Umbilical cord (tissue), 2 donors: Measurements from ENCODE around the gene GTF2IRD1. TPM values are rescaled to one million over a fixed set of nuclear protein-coding genes. Genes with fewer than 3 reads are reported as not detected.
"Not testable (repeated sequence)": the region's sequence is repeated elsewhere in the genome, so short reads cannot be mapped to it uniquely, and the experiment has no call there.

Source experiments
- DNase-seq: peaks from one replicate; pipeline ENCODE4 v3.0.0-alpha.2; 2015; ENCODE audit warnings: low spot score
- total RNA-seq: library from RNA; depleted of rRNA; stranded (reverse); fragments of >200 nt; gene quantifications from one replicate; pipeline ENCODE4 v1.2.3, GENCODE V29; 2014; ENCODE audit warnings: low replicate concordance; ENCODE audit not compliant: insufficient read depth

Gene GTF2IRD1
- total RNA-seq, 1 donor from 2014 or later, result 8.9 TPM

GRCh38 chr7:74489997-74490945 lies 36.6 kb downstream of the GTF2IRD1 start:
- DNase-seq, result no peak

- DNase-seq, result not testable (repeated sequence)
Observed at GRCh38 chr7:74491490-74491889, 37.8 kb downstream of the GTF2IRD1 start.

GRCh38 chr7:74493295-74493694 lies 39.6 kb downstream of the GTF2IRD1 start:
- DNase-seq, result no peak

GRCh38 chr7:74494076-74494548 lies 40.4 kb downstream of the GTF2IRD1 start:
- DNase-seq, result no peak

DNA sequence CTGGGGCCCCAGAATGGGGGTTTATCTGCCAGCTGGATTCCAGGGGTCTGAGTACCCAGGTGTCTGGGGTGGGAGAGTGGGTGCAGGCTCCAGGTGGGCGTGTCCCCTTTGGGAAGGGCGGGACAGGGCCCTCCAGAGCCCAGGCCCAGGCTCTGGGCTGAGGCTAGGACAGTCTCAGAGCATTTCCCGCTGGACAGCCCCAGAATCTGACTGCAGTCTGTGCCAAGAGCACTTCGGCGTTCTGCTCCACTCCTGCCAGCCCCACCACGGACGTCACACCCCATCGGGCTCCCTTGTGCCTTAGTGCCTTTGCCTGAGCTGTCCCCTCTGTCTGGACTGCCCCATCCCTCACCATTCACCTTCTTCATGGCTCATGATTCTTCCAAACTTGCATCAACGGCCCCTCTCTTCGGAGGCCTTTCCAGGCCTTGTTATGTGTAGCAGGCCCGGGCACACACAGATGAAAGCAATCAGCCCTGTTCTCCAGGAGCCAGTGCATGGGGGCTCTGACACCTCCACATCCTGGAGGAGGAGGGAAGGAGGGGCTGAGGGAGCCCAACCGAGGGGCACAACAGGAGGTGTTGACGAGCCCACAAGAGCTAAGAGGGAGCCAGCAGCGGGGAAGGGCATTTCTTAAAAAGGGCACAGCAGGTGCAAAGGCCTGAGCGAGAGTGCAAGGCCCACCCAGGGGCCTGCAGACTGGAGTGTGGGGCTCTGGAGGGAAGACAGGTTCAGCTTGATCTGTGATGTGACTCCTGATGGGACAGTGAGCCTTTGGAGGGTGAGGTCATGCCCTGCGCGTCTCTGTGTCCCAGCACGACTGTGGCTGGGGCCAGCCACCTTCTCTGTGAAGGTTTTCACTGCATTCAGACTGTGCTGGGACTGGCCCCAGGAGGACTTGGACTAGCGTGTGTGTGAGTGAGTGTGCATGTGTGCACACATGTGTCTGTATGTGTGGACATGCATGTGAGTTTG lies 41.7 kb downstream of the GTF2IRD1 start:
- DNase-seq, result no peak

DNA sequence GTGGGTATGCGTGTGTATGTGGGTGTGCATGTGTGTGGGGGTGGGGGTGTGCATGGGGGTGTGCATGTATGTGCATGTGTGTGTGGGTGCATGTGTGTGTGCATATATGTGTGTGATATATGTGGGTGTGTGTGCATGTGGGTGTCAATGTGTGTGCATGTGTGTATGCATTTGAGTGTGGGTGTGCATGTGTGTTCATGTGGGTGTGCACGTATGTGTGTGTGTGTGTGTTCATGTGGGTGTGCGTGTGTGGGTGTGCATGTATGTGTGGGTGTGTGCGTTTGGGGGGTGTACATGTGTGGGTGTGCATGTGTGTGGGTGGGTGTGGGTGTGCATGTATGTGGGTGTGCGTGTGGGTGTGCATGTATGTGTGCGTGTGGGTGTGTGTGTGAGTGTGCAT lies 42.6 kb downstream of the GTF2IRD1 start:
- no peak for DNase-seq

GRCh38 chr7:74496773-74497172 lies 43.1 kb downstream of the GTF2IRD1 start:
- not testable (repeated sequence) for DNase-seq

DNA sequence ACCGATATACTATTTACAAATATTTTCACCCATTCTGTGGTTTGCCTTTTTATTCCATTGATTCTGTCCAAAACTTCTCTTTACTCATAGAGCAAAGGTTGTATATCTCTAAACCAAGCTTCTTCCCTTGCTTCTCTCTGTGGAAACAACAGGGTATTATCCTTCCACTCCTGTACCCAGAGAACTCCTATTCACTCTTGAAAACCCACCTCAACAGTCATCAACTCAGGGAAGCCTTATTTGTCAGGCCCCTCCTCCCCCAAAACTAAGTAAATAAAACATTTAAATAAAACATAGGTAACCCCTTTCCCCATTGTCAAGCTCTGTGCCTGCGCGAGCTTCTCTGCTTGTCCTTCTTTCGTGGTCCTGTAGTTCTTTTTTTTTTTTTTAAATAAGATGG lies 44.6 kb downstream of the GTF2IRD1 start:
- no peak for DNase-seq

DNA sequence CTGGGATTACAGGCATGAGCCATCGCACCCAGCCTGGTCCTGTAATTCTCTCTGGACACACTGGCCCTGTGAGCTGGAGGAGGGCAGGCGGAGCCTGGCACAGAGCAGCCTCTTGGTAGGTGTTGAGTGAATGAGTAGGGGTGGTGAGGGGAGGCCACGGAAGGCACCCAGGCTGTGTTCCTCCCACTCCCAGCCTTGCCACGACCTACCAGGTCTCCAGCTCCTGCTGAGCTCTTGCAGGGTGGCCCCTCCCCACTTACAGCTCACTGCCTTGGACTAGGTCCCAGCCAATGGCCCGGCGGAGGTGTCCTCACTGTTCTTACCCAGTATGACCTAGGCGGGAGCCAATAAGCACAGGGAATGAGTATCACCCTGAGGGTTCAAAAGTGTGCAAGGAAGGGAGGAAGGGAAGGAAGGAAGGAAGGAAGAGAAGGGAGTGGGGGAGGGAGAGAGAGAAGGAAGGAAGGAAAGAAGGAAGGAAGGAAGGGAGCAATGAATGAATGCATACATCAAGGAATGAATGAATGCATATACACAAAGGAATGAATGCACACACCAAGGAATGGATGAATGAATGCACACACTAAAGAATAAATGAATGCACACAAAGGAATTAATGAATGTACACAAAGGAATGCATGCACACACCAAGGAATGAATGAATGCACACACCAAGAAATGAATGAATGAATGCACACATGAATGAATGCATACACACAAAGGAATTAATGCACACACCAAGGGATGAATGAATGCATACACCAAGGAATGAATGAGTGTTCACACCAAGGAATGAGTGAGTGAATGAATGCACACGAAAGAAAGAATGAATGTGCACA lies 45.5 kb downstream of the GTF2IRD1 start:
- no peak for DNase-seq

GRCh38 chr7:74499835-74500388 lies 46.2 kb downstream of the GTF2IRD1 start:
- no peak for DNase-seq

DNA sequence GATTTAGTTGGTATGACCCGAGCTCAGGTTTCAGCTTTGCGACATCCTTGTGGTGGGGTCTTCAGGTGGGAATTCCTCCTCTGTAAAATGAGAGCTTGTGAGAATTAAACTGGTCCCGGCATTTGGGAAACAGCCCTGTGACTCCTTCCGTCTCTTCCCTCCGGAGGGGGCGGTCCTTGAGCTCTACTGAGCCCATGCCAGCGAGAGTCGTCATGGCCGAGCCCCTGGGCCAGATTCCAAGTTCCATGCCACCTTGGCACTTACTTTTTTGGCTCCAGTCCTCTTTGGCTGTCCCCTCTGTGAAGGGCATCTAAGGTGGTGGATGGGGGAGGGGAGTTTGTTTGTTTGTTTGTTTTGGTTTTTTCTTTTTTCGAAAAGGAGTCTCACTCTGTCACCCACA lies 47.6 kb downstream of the GTF2IRD1 start:
- no peak for DNase-seq

- DNase-seq, result no peak
Observed at GRCh38 chr7:74502216-74502891, 48.6 kb downstream of the GTF2IRD1 start.

DNA sequence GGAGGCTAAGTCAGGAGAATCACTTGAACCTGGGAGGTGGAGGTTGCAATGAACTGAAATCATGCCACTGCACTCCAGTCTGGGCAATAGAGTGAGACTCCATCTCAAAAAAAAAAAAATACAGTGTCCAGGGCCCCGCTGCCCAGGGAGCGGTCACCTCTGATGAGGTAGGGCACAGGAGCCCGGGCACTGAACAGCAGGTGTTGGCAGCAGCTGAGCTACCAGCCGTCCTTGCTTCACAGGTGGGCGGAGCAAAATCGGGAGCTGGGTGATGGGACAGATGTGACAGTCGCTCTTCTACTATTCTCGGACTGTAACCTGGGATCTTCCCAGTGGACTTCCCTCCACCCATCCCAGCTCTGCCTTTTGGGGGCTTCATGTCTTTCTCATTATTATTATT lies 49.4 kb downstream of the GTF2IRD1 start:
- no peak for DNase-seq

GRCh38 chr7:74503943-74504342 lies 50.2 kb downstream of the GTF2IRD1 start:
- DNase-seq, result no peak

- no peak for DNase-seq
Observed at GRCh38 chr7:74505471-74506324, 52.0 kb downstream of the GTF2IRD1 start.

- no peak for DNase-seq
Observed at GRCh38 chr7:74506325-74506724, 52.6 kb downstream of the GTF2IRD1 start.

GRCh38 chr7:74507538-74508319 lies 54.0 kb downstream of the GTF2IRD1 start:
- no peak for DNase-seq

GRCh38 chr7:74509453-74509852 lies 55.7 kb downstream of the GTF2IRD1 start:
- DNase-seq, result not testable (repeated sequence)
